HUDEP-2 (cell line): ENCODE data around the gene HS1BP3.

ENCODE experiments used
- DNase-seq, 76 experiments: peaks; one replicate each; lab custom pipeline; 2025; ENCODE audit not compliant: unreplicated experiment in 76 of 76; lab: John Stamatoyannopoulos, UW

Gene HS1BP3

GRCh38 chr2:20620696-20621365 lies 30.1 kb downstream of the HS1BP3 start:
- no peak for DNase-seq

GRCh38 chr2:20620271-20620681 lies 30.6 kb downstream of the HS1BP3 start:
- no peak for DNase-seq

- no peak for DNase-seq
Measured at GRCh38 chr2:20619624-20620024, 31.3 kb downstream of the HS1BP3 start.

- no peak for DNase-seq
Measured at GRCh38 chr2:20618886-20619521, 31.9 kb downstream of the HS1BP3 start.

- no peak for DNase-seq
Measured at GRCh38 chr2:20618468-20618885, 32.4 kb downstream of the HS1BP3 start.

GRCh38 chr2:20617892-20618467 lies 32.9 kb downstream of the HS1BP3 start:
- peak in 62 of 76 experiments; percentile 6 to 80 (median 38) for DNase-seq

- peak in 15 of 76 experiments; percentile 5 to 42 (median 16) for DNase-seq
Measured at GRCh38 chr2:20617081-20617575, 33.8 kb downstream of the HS1BP3 start.

GRCh38 chr2:20616341-20616871 lies 34.5 kb downstream of the HS1BP3 start:
- DNase-seq: no peak

GRCh38 chr2:20615466-20616241 lies 35.2 kb downstream of the HS1BP3 start:
- no peak for DNase-seq

- DNase-seq: no peak
Measured at GRCh38 chr2:20615068-20615465, 35.8 kb downstream of the HS1BP3 start.

GRCh38 chr2:20614201-20615067 lies 36.5 kb downstream of the HS1BP3 start:
- DNase-seq: peak in 1 of 76 experiments; percentile 20

- DNase-seq: no peak
Measured at GRCh38 chr2:20612925-20613916, 37.7 kb downstream of the HS1BP3 start.

- no peak for DNase-seq
Measured at GRCh38 chr2:20611844-20612356, 39.0 kb downstream of the HS1BP3 start.

- DNase-seq: no peak
Measured at GRCh38 chr2:20611077-20611843, 39.6 kb downstream of the HS1BP3 start.

- DNase-seq: no peak
Measured at GRCh38 chr2:20609995-20610357, 40.9 kb downstream of the HS1BP3 start.

GRCh38 chr2:20609349-20609994 lies 41.4 kb downstream of the HS1BP3 start:
- peak in 2 of 76 experiments; percentile 4 to 34 for DNase-seq

GRCh38 chr2:20608666-20609348 lies 42.1 kb downstream of the HS1BP3 start:
- no peak for DNase-seq
